ENCODE results near the gene RIPK1. TPM values are rescaled to one million over a fixed set of nuclear protein-coding genes. Genes with fewer than 3 reads are reported as not detected.
"Not testable (repeated sequence)": the region's sequence is repeated elsewhere in the genome, so short reads cannot be mapped to it uniquely, and the experiment has no call there.

Gene RIPK1
- total and polyA plus RNA-seq, 2 of the 8 experiments (the other 6 are each of a cell fraction or from before 2014, with no cell fraction given), result 5.9 to 22.9 TPM

DNA sequence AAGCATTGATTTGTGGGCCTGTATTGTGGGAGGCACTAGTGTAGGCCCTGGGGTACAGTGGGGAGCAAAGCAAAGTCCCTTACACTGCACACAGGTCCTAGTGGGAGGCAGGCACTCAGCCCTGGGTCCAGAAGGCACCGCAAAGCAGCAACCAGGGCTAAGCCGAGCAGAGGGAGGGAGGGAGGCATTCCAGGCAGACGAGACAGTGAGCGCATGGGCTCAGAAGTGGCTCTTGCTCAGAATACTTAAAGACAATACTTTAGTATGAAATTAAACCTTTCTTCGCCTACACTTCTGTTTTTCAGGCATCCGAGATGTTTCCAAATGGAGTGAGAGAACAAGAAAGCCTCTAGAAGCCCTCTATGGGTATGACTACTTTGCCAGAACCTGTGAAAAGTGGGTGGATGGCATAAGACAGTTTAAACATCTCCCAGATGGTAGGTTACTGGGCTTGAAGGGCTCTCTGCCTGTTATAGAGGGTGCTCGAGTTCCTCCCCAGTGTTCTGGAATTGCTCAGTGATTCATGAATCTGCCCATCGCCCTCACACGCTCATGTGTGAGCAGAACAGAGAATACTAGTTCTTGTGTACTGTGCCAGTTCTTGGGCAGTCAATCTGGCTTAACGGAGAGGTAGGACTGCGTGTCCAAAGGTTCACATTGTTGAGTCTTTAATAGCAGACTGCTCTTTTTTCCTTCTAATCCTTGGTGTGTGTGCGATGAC lies 68.9 kb downstream of the RIPK1 start (continued):
- TF ChIP-seq CHD2 (IDR thresholded peaks at IDR 0.05; ENCODE audit: low read length), result no peak
- TF ChIP-seq RFX5 (IDR thresholded peaks at IDR 0.05; ENCODE audit: borderline replicate concordance, low read depth, low read length), result no peak

DNA sequence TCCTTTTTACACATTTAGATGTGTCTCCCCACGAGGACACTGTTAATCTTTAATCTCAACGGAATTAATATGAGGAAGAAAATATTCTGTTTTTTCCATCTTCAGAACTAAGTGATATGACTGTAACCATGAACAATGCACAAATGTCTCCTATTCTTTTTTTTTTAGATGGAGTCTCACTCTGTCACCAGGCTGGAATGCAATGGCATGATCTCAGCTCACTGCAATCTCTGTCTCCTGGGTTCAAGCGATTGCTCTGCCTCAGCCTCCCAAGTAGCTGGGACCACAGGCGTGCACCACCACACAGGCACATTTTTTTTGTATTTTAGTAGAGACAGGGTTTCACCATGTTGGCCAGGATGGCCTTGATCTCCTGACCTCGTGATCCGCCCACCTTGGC lies 69.6 kb downstream of the RIPK1 start:
- CTCF ChIA-PET (ENCODE audit: partially characterized antibody); H3K79me2 ChIP-seq (ENCODE audit: control insufficient read depth in 1 of 2, insufficient read depth in 2 of 2, low read length in 2 of 2); H3K18ac ChIP-seq (ENCODE audit: extremely low read depth, low read length); H2BK15ac ChIP-seq (ENCODE audit: low read length); H3K27ac ChIP-seq (ENCODE audit: low read depth, low read length); H3K9me3 ChIP-seq (ENCODE audit: insufficient read depth in 2 of 2, low read depth in 1 of 2, low read length in 1 of 2); H3K27me3 ChIP-seq (replicated peaks in 1 of 4; ENCODE audit: control insufficient read depth in 3 of 4, extremely low read depth in 1 of 4, insufficient read depth in 3 of 4, low read length in 3 of 4); H2AK5ac ChIP-seq (ENCODE audit: low read depth, low read length); H3K4me1 ChIP-seq (replicated peaks in 1 of 4; ENCODE audit: control insufficient read depth in 3 of 4, insufficient read depth in 4 of 4, low read length in 3 of 4); H3K14ac ChIP-seq (ENCODE audit: insufficient read length); H3K79me1 ChIP-seq (ENCODE audit: low read depth, low read length); H3K23me2 ChIP-seq (ENCODE audit: low read depth, low read length); H4K5ac ChIP-seq (ENCODE audit: insufficient read length, low read depth, low read length); H3K56ac ChIP-seq (replicated peaks; ENCODE audit: insufficient read length, low read depth, low read length); H3K4ac ChIP-seq (replicated peaks; ENCODE audit: insufficient read length, low read depth, low read length); FAIRE-seq; H2BK5ac ChIP-seq (ENCODE audit: low read depth, low read length); H4K20me1 ChIP-seq (replicated peaks in 1 of 2; ENCODE audit: control insufficient read depth in 1 of 2, insufficient read depth in 2 of 2, low read length in 2 of 2); H2BK120ac ChIP-seq (replicated peaks; ENCODE audit: low read depth, low read length); H2BK20ac ChIP-seq (ENCODE audit: low read length); H4K8ac ChIP-seq (ENCODE audit: extremely low read depth, insufficient read depth, low read length); H2AFZ ChIP-seq (ENCODE audit: low read length); DNase-seq (ENCODE audit: low read depth in 1 of 2, low spot score in 2 of 2); H3K4me2 ChIP-seq (ENCODE audit: insufficient read depth in 1 of 2, low read depth in 2 of 2, low read length in 2 of 2); H3K4me3 ChIP-seq (ENCODE audit: extremely low read depth in 1 of 4, insufficient read depth in 2 of 4, low read depth in 3 of 4, low read length in 4 of 4); H3K9ac ChIP-seq (replicated peaks in 1 of 4; ENCODE audit: extremely low read depth in 1 of 4, low read depth in 3 of 4, low read length in 3 of 4); H3K23ac ChIP-seq (ENCODE audit: insufficient read length); H4K91ac ChIP-seq (replicated peaks; ENCODE audit: insufficient read length, low read length); H2BK12ac ChIP-seq (ENCODE audit: low read depth, low read length): not testable (repeated sequence)
- WGBS, 2 experiments (ENCODE audit: extremely low coverage in 1 of 2, insufficient coverage in 1 of 2, insufficient read length in 1 of 2, insufficient replicate concordance in 2 of 2, low coverage in 1 of 2, low lambda C conversion rate in 2 of 2, missing lambda C conversion rate in 1 of 2), result 90% methylated on average over 6 of the region's 6 CpGs; no CpG with 5 or more reads in 1 of the 2 experiments
- POLR2A ChIA-PET (ENCODE audit: partially characterized antibody), result interaction anchor here (6.6 to 7.3 kb wide), 2 partner anchors 7 to 13 kb away, joined by 38 to 56 read pairs; no protein-coding TSS in a partner anchor
- peaks cover 16 to 66% (median 37%) of the 10 kb centered on the region in 4 experiments for H3K36me3 ChIP-seq (ENCODE audit: control insufficient read depth in 2 of 4, insufficient read depth in 4 of 4, low read length in 3 of 4)
